Activated CD4-positive, alpha-beta T cell treated with anti-CD3 and anti-CD28 coated beads, Interleukin-2, amount 50 U/mL, for 24 hours (primary cell): Measurements from ENCODE around the gene RAD50.
"Not testable (repeated sequence)": the region's sequence is repeated elsewhere in the genome, so short reads cannot be mapped to it uniquely, and the experiment has no call there.

Experiments
- DNase-seq, 2 donors: peaks; one replicate each; pipeline ENCODE4 v3.0.0-alpha.2; 2020; ENCODE audit warnings: low read depth in 1 of 2, low spot score in 1 of 2

The RAD50 gene

DNA sequence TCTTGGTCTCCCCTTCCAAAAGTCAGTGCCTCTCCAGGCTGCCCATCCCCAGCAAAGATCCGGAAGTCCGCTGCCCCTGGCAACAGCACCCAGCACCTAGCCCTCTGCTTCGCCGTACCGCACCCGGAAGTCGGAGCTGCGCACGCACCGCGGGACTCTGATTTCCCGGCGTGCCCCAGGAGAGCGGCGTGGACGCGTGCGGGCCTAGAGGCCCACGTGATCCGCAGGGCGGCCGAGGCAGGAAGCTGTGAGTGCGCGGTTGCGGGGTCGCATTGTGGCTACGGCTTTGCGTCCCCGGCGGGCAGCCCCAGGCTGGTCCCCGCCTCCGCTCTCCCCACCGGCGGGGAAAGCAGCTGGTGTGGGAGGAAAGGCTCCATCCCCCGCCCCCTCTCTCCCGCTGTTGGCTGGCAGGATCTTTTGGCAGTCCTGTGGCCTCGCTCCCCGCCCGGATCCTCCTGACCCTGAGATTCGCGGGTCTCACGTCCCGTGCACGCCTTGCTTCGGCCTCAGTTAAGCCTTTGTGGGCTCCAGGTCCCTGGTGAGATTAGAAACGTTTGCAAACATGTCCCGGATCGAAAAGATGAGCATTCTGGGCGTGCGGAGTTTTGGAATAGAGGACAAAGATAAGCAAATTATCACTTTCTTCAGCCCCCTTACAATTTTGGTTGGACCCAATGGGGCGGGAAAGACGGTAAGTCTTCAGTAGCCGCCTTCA is at the start of gene RAD50:
TSS of gene RAD50 (plus strand) at position 215 of the 715 bp plus-strand sequence. CDS start at position 563, 348 bp downstream.
- peak; percentile 84 to 90 for DNase-seq

DNA sequence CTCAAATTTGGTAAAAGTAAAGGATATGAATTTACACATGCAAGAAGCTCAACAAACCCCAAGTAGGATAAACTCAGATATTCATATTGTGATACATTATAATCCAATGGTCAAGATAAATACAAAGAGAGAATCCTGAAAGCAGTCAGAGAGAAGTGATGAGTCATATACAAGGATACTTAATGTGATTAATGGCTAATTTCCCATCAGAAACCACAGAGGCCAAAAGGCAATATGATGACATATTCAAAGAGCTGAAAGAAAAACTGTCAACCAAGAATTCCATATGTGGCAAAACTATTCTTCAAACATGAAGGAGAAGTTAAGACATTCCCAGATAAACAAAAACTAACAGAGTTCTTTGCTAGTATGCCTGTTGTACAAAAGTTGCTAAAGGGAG is 46.7 kb upstream of the RAD50 start:
- DNase-seq = no peak

DNA sequence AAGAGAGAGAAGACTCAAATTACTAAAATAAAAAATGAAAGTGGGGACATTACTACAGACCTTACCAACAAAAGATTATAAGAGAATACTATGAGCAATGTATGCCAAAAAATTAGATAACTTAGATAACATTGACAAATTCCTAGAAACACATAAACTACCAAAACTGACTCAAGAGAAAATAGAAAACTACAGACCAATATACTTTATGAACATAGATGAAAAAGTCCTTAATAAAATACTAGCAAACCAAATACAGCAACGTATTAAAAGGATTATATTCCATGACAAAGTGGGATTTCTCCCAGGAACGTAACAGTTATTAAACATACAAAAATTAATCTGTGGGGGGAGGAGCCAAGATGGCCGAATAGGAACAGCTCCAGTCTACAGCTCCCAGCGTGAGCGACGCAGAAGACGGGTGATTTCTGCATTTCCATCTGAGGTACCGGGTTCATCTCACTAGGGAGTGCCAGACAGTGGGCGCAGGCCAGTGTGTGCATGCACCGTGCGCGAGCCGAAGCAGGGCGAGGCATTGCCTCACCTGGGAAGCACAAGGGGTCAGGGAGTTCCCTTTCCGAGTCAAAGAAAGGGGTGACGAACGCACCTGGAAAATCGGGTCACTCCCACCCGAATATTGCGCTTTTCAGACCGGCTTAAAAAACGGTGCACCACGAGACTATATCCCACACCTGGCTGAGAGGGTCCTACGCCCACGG is 43.0 kb upstream of the RAD50 start:
- not testable (repeated sequence) for DNase-seq

DNA sequence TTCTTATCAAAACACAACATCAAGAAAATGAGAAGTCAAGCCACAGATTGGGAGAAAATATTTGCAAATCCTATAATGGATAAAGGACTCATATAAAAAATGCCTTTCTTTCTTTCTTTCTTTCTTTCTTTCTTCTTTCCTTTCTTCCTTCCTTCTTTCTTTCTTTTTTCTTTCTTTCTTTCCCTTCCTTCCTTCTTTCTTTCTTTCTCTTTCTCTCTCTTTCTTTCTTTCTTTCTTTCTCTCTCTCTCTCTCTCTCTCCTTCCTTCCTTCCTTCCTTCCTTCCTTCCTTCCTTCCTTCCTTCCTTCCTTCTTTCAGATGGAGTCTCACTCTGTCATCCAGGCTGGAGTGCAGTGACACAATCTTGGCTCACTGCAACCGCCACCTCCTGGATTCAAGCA is 34.7 kb upstream of the RAD50 start:
- DNase-seq = not testable (repeated sequence)

DNA sequence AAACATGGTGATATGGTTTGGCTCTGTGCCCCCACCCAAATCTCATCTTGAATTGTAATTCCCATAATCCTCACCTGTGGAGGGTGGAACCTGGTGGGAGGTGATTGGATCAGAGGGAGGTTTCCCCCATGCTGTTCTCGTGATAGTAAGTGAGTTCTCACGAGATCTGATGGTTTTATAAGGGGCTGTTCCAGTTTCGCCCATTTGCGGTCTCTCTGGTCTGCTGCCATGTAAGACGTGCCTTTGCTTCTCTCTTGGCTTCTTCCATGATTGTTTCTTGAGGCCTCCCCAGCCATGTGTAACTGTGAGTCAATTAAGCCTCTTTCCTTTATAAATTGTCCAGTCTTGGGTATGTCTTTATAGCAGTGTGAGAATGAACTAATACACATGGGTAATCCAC is 31.9 kb upstream of the RAD50 start:
- not testable (repeated sequence) for DNase-seq

DNA sequence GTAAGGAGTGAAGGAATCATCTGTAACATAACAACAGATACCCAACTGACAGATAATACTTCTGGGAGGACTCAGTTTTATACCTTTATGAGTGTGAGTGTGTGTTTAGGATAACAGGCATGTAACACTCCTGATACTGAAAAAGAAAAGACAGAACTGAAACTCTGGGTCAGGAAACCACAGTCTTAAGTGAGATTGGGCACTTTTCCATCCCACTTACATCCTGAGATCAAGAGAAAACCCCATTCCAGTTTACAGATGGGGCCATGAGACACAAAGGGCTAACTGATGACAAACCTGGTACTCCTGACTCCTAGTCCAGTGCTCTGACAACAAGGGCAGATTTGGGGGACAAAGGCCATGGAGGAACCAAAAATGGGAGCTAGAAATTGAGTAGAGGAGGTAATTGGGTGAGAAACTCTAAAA is 31.5 kb upstream of the RAD50 start:
- DNase-seq = no peak

DNA sequence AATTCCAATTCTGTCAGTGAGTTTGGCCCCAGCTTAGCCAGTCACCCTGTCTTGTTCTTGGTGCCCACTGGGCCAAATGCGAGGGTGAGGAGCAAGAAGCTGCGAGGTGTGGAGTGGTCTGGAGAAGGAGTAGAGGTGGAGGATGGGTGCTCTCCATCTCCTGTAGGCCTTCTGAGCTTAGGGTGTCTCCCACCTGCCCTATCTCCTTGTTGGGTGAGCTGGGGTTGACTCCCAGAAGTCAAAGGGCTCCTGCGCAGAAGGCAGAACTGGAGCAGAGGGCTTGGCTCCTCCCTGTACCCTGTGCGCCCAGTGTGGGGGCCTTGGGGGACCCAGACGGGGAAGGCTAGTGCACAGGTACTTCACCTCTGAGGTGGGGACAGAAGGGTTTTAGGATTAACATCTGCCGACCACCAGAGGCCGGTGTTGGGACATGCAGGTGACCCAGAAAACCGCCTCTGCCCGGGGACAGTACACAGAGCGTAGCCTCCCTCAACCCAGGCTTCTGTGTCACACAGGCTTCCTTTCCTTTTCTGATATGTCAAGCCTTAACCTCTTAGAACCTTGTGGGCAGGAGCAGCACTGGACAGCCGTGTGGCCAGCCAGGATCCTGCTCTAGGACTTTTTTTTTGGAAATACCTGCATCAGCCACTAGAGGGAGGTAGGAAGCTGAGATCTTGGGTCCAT is 30.3 kb upstream of the RAD50 start:
- peak in 1 of 2 donors; percentile 37 for DNase-seq

DNA sequence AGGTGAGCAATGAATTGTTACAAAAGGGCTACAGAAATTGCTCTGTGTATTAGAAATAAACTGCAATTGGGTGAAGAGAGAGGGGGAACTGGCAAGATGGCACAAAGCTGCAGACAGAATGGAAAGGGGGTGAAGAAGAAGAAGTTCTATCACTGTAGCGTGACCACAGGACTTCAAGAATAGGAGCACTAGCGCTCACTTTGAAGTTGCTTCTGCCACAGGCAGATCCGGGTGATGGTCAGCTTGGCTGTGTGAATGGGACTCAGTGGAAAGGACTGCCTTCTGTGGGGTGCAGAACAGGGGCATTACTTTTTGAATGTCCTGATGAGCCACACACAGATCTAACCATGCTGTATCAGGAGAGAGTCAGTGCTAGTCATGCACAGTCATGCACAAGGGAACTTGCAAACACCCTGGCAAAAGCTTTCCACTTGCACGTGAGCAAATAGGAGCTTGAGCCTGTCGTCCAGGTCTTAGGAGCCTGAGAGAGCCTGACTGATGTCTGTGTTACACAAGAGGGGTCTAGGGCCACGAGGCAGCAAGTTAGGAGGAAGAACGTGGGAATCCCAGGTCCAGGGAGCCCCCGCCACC is 29.7 kb upstream of the RAD50 start:
- no peak for DNase-seq

DNA sequence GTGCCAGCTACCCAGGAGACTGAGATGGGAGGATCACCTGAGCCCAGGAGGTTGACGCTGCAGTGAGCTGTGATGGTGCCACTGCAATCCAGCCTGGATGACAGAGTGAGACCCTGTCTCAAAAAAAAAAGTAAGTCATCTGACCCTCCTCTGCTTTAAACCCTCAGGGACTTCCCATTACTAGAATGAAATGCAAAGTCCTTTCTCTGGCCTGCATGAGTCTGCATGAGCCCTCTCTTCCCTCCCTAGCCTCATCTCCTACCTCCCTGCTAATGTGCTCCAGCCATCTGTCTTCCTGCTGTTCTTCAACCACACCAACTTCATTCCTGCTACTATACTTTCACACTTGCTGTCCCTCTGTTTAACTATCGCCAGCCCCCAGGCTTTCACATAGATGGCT is 28.8 kb upstream of the RAD50 start:
- no peak for DNase-seq

DNA sequence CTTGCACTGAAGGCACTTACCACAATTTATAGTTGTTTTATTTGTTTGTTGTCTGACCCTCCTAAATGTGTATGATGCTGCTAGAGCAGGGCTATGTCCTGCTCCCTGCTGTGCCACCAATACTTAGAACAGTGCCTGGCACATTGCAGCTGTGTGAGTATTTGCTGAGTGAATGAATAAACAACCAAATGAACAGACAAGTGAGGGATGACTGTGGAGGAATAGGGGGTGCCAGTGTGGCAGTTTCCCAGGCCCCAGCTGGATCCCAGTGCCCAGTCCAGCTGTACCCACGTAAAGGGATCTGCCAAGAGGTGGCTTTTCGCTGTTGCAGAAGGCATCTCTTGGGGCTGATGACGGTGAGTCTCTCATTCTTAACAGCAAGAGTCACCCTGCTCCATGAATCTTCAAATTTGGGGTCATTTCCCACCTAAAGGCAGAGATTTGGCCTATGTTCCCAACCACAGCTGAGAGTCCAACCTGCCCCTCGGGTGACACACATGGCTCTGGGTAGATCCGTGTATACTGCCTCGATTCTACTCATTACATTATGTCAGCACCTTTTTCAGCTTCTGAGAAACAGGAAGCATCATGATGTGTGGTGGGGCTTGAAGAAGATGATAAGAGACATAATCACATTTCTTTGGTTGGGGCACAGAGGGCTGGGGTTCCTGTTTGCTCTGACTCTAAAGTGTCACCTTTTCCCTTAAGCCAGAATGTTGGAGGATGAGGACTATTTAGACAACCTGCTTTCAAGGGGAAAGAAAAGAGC is 27.7 kb upstream of the RAD50 start:
- DNase-seq = no peak

DNA sequence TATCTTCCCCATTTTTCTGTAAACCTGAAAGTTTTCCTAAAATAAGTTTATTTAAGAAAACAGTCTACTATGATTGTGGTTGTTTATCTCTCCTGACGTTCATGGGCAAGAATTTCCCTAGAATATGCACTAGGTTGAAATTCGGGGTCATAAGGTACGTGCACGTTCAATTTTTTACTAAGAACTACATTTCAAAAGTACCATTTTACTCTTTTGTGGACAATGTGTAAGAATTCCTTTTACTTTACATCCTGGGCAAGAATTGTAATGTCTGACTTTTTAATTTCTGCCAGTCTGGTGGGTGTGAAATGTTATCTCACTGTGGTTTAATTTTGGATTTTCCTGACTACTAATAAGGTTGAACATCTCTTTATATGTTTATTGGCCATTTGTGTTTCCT is 25.8 kb upstream of the RAD50 start:
- no peak for DNase-seq

DNA sequence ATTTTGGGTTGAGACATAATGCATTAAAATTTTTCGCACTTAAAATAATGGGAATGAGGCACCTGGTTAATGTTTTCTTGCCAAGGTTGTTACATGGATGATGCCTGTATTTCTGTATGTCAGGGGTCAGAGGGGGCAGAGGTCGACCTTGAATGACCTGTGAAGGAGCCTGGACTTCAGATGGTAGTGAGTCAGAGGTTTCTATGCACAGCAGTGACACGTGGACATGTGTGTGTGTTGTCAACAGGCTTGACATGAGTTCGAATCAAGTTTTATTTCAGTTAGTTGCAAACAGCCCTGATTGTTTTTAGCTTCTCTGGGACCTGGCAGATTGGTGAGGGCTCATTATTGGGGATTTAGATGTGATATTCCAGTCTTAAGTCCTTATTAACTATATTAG is 17.1 kb upstream of the RAD50 start:
- no peak for DNase-seq

DNA sequence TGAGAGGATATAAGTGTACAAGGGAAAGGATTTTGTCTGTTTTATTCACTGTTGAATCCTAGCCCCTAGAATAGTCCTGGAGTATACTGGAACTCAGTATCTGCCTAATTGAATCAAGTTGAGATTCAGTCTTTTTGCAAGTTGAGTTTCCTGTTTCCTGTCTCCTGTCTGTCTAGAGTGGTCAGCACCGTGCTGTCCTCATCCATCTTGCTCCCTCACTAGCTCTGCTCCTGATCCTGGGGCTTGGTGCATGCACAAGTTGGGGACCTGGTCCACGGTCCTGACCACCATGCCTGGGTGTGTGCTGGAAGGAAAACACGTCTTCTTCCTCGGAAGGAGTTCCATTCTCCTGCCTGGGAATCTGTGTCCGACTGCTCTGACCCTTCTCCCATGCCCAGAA is 16.6 kb upstream of the RAD50 start:
- no peak for DNase-seq

DNA sequence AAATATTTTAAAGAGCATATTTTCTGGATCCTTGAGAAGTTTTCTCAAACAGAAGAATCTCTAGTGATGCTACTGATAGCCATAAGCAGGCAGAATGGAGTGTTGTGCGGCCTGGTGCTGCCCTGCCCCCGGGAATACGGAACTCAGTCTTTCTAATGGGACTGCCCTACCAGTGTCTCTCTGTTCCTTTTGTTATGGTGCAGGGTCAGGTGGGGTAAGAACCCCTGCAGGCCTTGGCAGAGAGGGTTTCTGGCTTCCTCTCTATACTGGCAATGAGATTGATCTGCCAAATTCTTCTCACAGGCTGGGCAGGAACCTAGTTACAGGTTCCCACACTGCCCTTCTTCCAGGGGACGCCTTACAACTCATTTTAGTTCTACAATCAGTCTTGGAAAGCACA is 16.0 kb upstream of the RAD50 start:
- no peak for DNase-seq

DNA sequence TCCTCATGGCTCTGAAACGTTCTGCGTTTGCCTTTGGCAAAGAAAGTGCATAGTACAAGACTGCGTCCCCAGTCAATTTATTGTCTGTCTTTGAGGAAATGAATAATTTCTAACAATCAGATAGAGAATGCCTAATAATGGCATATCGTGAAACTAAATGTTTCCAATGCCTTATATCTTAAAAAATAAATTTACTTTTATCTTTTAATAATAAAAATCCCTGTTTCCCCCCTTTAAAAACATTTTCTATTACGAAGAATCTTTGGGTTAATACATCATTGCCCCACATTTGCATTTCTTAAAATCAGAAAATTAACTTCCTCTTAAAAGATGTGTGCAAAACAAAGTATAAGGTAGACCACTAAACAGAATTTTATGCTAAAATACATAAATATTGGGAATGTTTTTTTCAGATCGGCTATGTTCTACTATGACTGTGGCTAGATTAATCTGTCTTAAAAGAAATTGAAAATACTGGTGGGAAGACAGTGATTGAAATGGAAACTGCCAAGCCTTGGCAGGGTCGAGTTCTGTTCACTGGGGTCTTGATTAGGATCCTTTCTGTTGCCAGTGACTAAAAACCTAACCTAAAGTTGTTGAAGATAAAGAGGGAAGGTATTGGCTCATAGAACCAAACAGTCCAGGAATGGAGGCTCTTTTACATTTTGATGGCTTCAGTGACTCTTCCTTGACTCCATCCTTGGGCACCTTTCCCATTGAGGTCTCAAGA is 13.1 kb upstream of the RAD50 start, which contains the start of gene IL5:
TSS of gene IL5 (minus strand) at position 51 of the 730 bp plus-strand sequence. CDS start at position 7, 44 bp downstream.
- no peak for DNase-seq

DNA sequence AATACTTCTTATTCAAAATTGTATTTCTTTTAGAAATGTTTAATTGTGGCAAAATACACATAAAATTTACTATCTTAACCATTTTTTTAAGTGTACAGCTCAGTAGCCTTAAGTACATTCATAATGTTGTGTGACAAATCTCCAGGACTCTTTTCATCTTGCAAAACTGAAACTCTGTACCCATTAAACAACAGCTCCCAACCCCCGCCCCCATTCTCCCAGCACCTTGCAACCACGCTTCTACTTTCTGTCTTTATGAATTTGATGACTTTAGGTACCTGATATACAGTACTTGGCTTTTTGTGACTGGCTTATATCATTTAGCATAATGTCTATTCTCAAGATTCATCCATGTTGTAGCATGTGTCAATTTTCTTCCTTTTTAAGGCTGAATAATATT is 10.7 kb upstream of the RAD50 start:
- no peak for DNase-seq

DNA sequence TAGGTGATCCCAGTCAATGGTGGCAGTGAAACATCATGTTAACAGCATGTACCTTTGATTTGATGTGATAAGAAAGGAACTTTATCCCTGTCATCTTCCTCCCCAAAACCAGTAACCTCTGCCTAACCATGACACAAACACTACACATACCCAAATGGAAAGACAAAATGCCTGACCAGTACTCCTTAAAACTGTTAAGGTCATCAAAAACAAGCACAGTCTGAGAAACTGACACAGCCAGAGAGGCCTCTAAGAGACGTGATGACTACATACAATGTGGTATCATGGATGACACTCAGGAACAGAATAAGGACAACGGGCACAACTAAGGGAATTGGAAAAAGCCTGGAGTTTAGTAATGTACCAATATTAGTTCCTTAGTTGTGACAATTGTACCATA is 9.5 kb upstream of the RAD50 start:
- DNase-seq = no peak

DNA sequence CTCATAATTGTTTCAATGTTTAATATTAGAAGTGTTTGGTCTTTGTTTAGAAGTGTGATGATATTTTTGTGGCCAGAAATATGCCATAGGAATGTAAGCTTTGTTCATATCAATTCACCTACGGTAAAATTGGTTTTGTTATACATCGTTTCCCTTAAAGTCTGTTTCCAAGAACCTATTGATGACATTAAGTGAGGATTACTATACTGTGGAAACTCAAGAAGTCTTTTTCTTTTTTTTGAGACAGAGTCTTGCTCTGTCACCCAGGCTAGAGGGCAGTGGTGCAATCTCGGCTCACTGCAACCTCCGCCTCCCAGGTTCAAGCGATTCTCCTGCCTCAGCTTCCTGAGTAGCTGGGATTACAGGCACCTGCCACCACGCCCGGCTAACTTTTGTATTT is 7.9 kb upstream of the RAD50 start:
- not testable (repeated sequence) for DNase-seq

DNA sequence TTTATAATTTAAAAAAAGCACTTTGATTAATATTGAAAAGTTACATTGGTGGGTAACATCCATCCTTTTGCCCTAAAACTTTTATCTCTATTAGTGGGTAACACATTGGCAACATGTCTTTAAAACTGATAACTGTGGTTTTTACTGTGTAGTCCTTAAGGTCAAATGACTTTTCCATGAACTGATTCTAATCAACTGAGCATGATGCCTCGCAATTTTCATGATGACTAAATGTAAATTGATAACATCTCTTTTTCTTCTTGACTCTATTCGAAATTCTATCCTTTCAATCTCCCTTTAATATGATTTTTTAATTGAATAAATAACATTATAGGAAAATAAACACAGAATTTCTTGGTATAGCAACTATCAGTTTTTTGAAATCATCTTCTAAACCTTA is 7.2 kb upstream of the RAD50 start:
- no peak for DNase-seq

DNA sequence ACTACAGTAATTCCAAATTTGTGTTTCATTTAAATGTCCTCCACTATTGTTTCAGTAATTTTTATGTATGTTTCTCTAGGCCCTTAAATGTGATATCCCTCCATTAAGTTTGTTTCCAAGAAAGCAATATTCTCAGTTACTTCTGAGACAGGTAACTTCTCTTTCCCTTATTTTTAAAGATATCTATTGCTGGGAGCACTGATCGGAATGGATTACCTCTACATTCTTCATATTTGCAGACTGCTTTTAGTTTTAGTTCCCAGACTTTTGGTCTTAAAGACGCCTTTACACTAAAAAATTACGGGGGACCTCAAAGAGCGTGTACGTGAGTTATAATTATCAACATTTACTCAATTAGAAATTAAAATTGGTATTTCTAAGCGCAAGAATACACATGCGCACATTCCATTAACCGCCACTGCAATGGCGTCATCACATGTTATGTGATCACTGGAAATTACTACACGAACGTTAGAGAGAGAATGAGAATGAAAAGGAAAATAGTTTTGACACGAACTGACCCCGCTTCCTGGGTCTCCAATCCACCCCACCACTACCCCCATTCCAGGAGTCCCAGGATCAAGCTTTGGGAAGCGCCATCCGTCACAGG is 519 bp upstream of the RAD50 start:
- no peak for DNase-seq
